HL-60 (cell line): ENCODE results near the gene ELMO1.
"Not testable (repeated sequence)": the region's sequence is repeated elsewhere in the genome, so short reads cannot be mapped to it uniquely, and the experiment has no call there.

ENCODE experiments used
- DNase-seq, 2 experiments: peaks; one replicate each; pipeline ENCODE4 v3.0.0-alpha.2; 2010 to 2020; ENCODE audit warnings: low read depth in 1 of 2, low spot score in 1 of 2
- H3K27ac ChIP-seq: fragments of 250-450 bp; sonication (Bioruptor Pico); replicated peaks from 2 replicates; pipeline ENCODE4 v1.5.1; 2020; ENCODE audit warnings: mild to moderate bottlenecking, moderate library complexity
- H3K27me3 ChIP-seq: fragments of 250-450 bp; sonication (Bioruptor Pico); 2 replicates; pipeline ENCODE4 v1.5.1; 2021; ENCODE audit warnings: mild to moderate bottlenecking, moderate library complexity; ENCODE audit not compliant: insufficient read depth, poor library complexity, severe bottlenecking
- H3K4me3 ChIP-seq: replicated peaks from 2 replicates; pipeline ENCODE4 v1.5.1; 2011; ENCODE audit warnings: mild to moderate bottlenecking, control low read depth, low read length; ENCODE audit not compliant: insufficient read depth
- GABPA ChIP-seq: IDR thresholded peaks from 2 replicates; pipeline ENCODE4 v1.6.1; 2012; ENCODE audit warnings: low read depth
- POLR2AphosphoS5 ChIP-seq: IDR thresholded peaks from 2 replicates; pipeline ENCODE4 v1.6.1; 2012; ENCODE audit warnings: low read depth
- SPI1 ChIP-seq: IDR thresholded peaks from 2 replicates; pipeline ENCODE4 v1.6.1; 2012; ENCODE audit warnings: low read depth, mild to moderate bottlenecking, borderline replicate concordance
- TF ChIP-seq, protein P1 (sequence below): IDR thresholded peaks from 2 replicates; pipeline ENCODE4 v1.6.1; 2012; ENCODE audit warnings: low read depth; ENCODE audit not compliant: insufficient replicate concordance
- TF ChIP-seq, protein P2 (sequence below): IDR thresholded peaks from one replicate; pipeline ENCODE4 v1.5.1; 2011; ENCODE audit warnings: low read length, control low read depth, inconsistent platforms; ENCODE audit not compliant: insufficient read depth

Gene ELMO1

DNA sequence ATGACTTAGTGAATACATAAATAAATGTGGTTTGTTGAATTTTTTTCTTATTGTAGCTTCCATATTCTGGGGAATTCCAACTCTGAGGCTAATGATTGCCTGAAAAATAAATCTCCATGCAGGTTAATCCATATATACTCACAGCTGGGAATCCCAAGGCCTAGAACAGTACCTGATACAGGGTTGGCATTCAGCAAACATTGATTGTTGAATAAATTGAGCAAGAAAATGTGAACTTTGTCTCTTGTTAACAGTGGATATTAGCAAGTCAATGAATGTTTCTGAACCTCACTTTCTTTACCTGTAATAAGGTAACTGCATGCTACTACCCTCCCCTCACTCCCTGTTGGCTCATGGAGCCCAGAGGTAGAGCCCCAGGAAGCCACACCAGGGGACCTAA, 470.8 kb downstream of the ELMO1 start:
- no peak for DNase-seq
- Histone ChIP-seq H3K4me3 (no peak overlapping the region), H3K27ac (no peak overlapping the region), H3K27me3 (no peaks in the 10 kb centered on the region)
- TF ChIP-seq, protein P1, sequence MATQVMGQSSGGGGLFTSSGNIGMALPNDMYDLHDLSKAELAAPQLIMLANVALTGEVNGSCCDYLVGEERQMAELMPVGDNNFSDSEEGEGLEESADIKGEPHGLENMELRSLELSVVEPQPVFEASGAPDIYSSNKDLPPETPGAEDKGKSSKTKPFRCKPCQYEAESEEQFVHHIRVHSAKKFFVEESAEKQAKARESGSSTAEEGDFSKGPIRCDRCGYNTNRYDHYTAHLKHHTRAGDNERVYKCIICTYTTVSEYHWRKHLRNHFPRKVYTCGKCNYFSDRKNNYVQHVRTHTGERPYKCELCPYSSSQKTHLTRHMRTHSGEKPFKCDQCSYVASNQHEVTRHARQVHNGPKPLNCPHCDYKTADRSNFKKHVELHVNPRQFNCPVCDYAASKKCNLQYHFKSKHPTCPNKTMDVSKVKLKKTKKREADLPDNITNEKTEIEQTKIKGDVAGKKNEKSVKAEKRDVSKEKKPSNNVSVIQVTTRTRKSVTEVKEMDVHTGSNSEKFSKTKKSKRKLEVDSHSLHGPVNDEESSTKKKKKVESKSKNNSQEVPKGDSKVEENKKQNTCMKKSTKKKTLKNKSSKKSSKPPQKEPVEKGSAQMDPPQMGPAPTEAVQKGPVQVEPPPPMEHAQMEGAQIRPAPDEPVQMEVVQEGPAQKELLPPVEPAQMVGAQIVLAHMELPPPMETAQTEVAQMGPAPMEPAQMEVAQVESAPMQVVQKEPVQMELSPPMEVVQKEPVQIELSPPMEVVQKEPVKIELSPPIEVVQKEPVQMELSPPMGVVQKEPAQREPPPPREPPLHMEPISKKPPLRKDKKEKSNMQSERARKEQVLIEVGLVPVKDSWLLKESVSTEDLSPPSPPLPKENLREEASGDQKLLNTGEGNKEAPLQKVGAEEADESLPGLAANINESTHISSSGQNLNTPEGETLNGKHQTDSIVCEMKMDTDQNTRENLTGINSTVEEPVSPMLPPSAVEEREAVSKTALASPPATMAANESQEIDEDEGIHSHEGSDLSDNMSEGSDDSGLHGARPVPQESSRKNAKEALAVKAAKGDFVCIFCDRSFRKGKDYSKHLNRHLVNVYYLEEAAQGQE, result no peak

DNA sequence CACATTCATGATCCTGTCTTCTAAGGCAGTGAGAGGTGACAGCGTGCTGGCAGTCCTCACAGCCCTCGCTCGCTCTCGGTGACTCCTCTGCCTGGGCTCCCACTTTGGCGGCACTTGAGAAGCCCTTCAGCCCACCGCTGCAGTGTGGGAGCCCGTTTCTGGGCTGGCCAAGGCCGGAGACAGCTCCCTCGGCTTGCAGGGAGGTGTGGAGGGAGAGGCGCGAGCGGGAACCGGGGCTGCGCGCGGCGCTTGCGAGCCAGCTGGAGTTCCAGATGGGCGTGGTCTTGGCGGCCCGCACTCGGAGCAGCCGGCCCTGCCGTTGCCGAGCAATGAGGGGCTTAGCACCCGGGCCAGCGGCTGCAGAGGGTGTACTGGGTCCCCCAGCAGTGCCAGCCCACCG, 475.1 kb downstream of the ELMO1 start:
- H3K4me3 ChIP-seq, H3K27ac ChIP-seq, H3K27me3 ChIP-seq, DNase-seq: not testable (repeated sequence)

DNA sequence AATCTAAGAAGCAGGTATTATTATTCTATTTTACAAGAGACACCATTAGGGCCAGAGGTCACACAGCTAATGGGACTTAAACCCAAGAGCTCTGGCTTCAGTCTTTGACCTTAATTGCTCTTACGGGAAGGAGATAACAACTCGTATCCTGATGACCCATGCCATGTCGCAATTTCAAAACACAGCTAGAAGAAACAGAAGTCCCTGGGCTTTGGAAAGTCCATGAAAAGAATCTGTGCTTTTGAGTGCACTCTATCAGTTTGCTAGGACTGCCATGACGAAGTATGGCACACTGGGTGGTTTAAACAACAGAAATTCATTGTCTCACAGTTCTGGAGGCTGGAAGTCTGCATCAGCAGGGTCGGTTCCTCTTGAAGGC, 476.5 kb downstream of the ELMO1 start:
- no peak for DNase-seq
- TF ChIP-seq, protein P1, result no peak
- TF ChIP-seq, protein P2, sequence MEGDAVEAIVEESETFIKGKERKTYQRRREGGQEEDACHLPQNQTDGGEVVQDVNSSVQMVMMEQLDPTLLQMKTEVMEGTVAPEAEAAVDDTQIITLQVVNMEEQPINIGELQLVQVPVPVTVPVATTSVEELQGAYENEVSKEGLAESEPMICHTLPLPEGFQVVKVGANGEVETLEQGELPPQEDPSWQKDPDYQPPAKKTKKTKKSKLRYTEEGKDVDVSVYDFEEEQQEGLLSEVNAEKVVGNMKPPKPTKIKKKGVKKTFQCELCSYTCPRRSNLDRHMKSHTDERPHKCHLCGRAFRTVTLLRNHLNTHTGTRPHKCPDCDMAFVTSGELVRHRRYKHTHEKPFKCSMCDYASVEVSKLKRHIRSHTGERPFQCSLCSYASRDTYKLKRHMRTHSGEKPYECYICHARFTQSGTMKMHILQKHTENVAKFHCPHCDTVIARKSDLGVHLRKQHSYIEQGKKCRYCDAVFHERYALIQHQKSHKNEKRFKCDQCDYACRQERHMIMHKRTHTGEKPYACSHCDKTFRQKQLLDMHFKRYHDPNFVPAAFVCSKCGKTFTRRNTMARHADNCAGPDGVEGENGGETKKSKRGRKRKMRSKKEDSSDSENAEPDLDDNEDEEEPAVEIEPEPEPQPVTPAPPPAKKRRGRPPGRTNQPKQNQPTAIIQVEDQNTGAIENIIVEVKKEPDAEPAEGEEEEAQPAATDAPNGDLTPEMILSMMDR, result no peak
- TF ChIP-seq POLR2AphosphoS5, result no peak
- H3K27me3 ChIP-seq, result no peaks in the 10 kb centered on the region
- H3K27ac ChIP-seq, result no peak overlapping the region
- H3K4me3 ChIP-seq, result no peak overlapping the region

DNA sequence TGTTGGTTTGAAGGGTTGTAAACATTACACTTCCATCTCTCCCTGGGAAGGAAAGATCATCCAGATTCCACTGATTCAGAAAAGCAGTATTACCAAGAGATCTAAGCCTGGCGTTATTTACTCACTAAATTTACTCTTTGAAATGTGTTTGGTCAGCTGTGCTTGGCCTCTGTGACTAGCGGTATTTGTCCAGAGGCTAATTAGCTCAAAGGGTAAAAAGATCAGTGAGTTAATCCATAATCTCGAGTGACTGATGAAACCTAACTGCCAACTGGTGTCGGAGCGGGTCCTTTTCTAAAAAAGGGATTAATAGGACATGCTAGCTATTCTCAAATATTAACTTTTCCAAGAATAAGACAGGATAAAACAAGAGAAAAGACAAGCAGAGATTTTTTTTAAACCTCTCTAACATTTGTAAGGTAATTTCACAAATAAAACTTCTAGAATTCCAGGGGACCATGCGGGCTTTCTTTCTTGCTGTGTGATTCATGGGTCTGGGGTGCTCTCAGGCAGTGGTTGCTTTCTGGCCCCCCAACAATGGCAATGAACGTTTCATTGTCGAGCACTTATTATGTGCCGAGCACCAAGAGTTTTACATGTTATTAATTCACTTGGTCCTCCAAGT, 477.0 kb downstream of the ELMO1 start:
- no peak for TF ChIP-seq SPI1
- TF ChIP-seq, protein P1, result no peak
- no peak for TF ChIP-seq POLR2AphosphoS5
- no peak for TF ChIP-seq GABPA
- TF ChIP-seq, protein P2, result no peak
- DNase-seq, result no peak
- Histone ChIP-seq H3K27ac (no peak overlapping the region), H3K4me3 (no peak overlapping the region), H3K27me3 (no peaks in the 10 kb centered on the region)
